ENCODE results near the gene ZNF441.

- TF ChIP-seq CTCF (IDR thresholded peaks at IDR 0.05 in 2 of 3, conservative IDR thresholded peaks at IDR 0.05 in 1 of 3; ENCODE audit: control insufficient read depth in 2 of 3, extremely low read depth in 1 of 3, insufficient read depth in 1 of 3, low read depth in 3 of 3, low read length in 3 of 3) (no peak), POLR2A (IDR thresholded peaks at IDR 0.05; ENCODE audit: low read depth, low read length) (no peak), JUNB (IDR thresholded peaks at IDR 0.05) (no peak), IRF3 (IDR thresholded peaks at IDR 0.05) (no peak), PML (IDR thresholded peaks at IDR 0.05; ENCODE audit: low read length) (no peak)
These were observed 17.6 kb downstream of the ZNF441 start for GRCh38 chr19:11784356-11784755.
